HG03064 (cell line): Measurements from ENCODE around the gene USP46.

Experiments used
- ATAC-seq: cut with Tn5 transposase; IDR thresholded peaks from one replicate; pipeline ENCODE4 v1.9.1; 2021; ENCODE audit warnings: low read depth; ENCODE audit not compliant: unreplicated experiment

Gene USP46

GRCh38 chr4:52659001-52659721 lies at the start of gene USP46:
Gene USP46 (minus strand): TSS chr4:52659301. CDS start chr4:52659150, 151 bp downstream.
- peak; percentile 80 for ATAC-seq

GRCh38 chr4:52704661-52705060 lies 45.6 kb upstream of the USP46 start:
- no peak for ATAC-seq

- ATAC-seq, result no peak
Observed at GRCh38 chr4:52704133-52704532, 45.0 kb upstream of the USP46 start.

- peak; percentile 90 for ATAC-seq
Observed at GRCh38 chr4:52701207-52701606, 42.1 kb upstream of the USP46 start.

- ATAC-seq, result no peak
Observed at GRCh38 chr4:52694936-52695335, 35.8 kb upstream of the USP46 start.

GRCh38 chr4:52693492-52693891 lies 34.4 kb upstream of the USP46 start:
- no peak for ATAC-seq

GRCh38 chr4:52689096-52689495 lies 30.0 kb upstream of the USP46 start:
- no peak for ATAC-seq

- ATAC-seq, result no peak
Observed at GRCh38 chr4:52687696-52688095, 28.6 kb upstream of the USP46 start.

- ATAC-seq, result no peak
Observed at GRCh38 chr4:52685316-52685715, 26.2 kb upstream of the USP46 start.

GRCh38 chr4:52684896-52685295 lies 25.8 kb upstream of the USP46 start:
- ATAC-seq, result no peak

- ATAC-seq, result no peak
Observed at GRCh38 chr4:52680381-52680780, 21.3 kb upstream of the USP46 start.

GRCh38 chr4:52676536-52676935 lies 17.4 kb upstream of the USP46 start:
- no peak for ATAC-seq

GRCh38 chr4:52675111-52675510 lies 16.0 kb upstream of the USP46 start:
- ATAC-seq, result no peak

GRCh38 chr4:52670739-52671138 lies 11.6 kb upstream of the USP46 start:
- no peak for ATAC-seq

GRCh38 chr4:52670121-52670520 lies 11.0 kb upstream of the USP46 start:
- ATAC-seq, result no peak

GRCh38 chr4:52665592-52665991 lies 6.5 kb upstream of the USP46 start:
- no peak for ATAC-seq

- no peak for ATAC-seq
Observed at GRCh38 chr4:52664479-52664878, 5.4 kb upstream of the USP46 start.

GRCh38 chr4:52661966-52662690 lies 3.0 kb upstream of the USP46 start:
- no peak for ATAC-seq

- ATAC-seq, result no peak
Observed at GRCh38 chr4:52660643-52661042, 1.5 kb upstream of the USP46 start.

- peak; percentile 28 for ATAC-seq
Observed at GRCh38 chr4:52659722-52660261, 691 bp upstream of the USP46 start.

GRCh38 chr4:52658641-52659000 lies 480 bp downstream of the USP46 start:
- peak; percentile 11 for ATAC-seq
